SK-N-SH (cell line): ENCODE measurements around the gene PARP11.

Source experiments
- CHD2 ChIP-seq: fragments of 150-350 bp; IDR thresholded peaks from 2 replicates; pipeline ENCODE4 v1.6.1; 2018; ENCODE audit warnings: low read length; ENCODE audit not compliant: partially characterized antibody
- FOXM1 ChIP-seq: IDR thresholded peaks from 2 replicates; pipeline ENCODE4 v1.4.0; 2012; ENCODE audit warnings: low read depth, mild to moderate bottlenecking
- NRF1 ChIP-seq: IDR thresholded peaks from 2 replicates; pipeline ENCODE4 v1.6.1; 2012; ENCODE audit warnings: low read depth, mild to moderate bottlenecking, low read length
- RCOR1 ChIP-seq: fragments of 150-350 bp; IDR thresholded peaks from 2 replicates; pipeline ENCODE4 v1.6.1; 2017; ENCODE audit warnings: antibody characterized with exemption, low read length
- TAF1 ChIP-seq: IDR thresholded peaks from 2 replicates; pipeline ENCODE4 v1.6.1; 2012; ENCODE audit warnings: low read depth, mild to moderate bottlenecking, low read length, moderate library complexity, borderline replicate concordance
- TF ChIP-seq, protein P1 (sequence below): fragments of 200-600 bp; sonication (generic); IDR thresholded peaks from 2 replicates; pipeline ENCODE4 v1.6.1; 2017; ENCODE audit warnings: antibody characterized with exemption, mild to moderate bottlenecking, moderate library complexity

DNA sequence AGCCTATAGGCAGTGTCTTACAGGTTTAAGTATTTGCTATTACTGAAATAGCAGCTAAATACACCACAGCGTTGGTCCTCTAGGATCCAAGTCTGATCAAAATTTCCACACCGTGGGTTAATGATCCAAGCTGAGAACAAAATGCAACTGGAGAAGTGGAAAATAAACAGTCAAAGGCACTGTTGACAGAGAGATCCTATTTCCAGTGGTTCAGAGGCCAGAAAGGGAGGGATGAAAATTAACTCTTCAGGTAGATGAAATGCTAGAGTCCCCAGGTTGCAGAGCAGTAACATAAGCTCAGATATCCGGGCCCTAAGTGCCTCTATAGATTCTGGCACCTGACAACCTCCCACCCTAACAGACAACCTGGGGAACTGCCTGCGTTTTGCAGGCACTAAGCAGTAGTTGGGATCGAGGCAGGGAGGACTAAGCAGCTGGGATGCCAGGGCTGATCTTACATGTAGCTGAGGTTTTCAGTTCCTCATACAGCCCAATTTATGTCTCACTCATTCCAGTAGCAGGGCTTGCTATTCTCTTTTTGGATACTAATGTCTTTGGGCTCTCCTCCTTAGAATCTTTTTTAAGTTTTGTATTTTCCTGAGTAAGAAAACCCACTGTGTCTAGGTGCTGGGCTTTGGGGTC is 77.6 kb downstream of the PARP11 start:
- TF ChIP-seq, protein P1, sequence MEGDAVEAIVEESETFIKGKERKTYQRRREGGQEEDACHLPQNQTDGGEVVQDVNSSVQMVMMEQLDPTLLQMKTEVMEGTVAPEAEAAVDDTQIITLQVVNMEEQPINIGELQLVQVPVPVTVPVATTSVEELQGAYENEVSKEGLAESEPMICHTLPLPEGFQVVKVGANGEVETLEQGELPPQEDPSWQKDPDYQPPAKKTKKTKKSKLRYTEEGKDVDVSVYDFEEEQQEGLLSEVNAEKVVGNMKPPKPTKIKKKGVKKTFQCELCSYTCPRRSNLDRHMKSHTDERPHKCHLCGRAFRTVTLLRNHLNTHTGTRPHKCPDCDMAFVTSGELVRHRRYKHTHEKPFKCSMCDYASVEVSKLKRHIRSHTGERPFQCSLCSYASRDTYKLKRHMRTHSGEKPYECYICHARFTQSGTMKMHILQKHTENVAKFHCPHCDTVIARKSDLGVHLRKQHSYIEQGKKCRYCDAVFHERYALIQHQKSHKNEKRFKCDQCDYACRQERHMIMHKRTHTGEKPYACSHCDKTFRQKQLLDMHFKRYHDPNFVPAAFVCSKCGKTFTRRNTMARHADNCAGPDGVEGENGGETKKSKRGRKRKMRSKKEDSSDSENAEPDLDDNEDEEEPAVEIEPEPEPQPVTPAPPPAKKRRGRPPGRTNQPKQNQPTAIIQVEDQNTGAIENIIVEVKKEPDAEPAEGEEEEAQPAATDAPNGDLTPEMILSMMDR, result no peak
- no peak for TF ChIP-seq TAF1
- no peak for TF ChIP-seq RCOR1
- no peak for TF ChIP-seq CHD2
- no peak for TF ChIP-seq NRF1
- no peak for TF ChIP-seq FOXM1
